ENCODE measurements around the gene BEND7. TPM values are rescaled to one million over a fixed set of nuclear protein-coding genes. Genes with fewer than 3 reads are reported as not detected.

Gene BEND7
- total and polyA plus RNA-seq, 2 of the 13 experiments (the other 11 are each of a cell fraction or from before 2014, with no cell fraction given), result 14.1 to 17.1 TPM

- TF ChIP-seq REST (IDR thresholded peaks at IDR 0.05; ENCODE audit: borderline replicate concordance in 1 of 2, low read depth in 1 of 2, low read length in 2 of 2) (no peak), ZKSCAN8 (CRISPR knock-in tag; IDR thresholded peaks at IDR 0.05; ENCODE audit: borderline replicate concordance) (0 out of 2 replicates have a peak, but pooled peaks have one; percentile 57), ELF1 (CRISPR knock-in tag; IDR thresholded peaks at IDR 0.05) (peak; percentile 32; the same call in 1 of the 2 replicates), TEAD3 (CRISPR knock-in tag; optimal IDR thresholded peaks at IDR 0.05; ENCODE audit: borderline replicate concordance) (peak; percentile 40), ARID4A (CRISPR knock-in tag; IDR thresholded peaks at IDR 0.05; ENCODE audit: borderline replicate concordance) (0 out of 2 replicates have a peak, but pooled peaks have one; percentile 22), MAF1 (CRISPR knock-in tag; IDR thresholded peaks at IDR 0.05; ENCODE audit: borderline replicate concordance) (no peak), ZNF205 (CRISPR knock-in tag; IDR thresholded peaks at IDR 0.05) (0 out of 2 replicates have a peak, but pooled peaks have one; percentile 65), PBX2 (CRISPR knock-in tag; IDR thresholded peaks at IDR 0.05) (peak; percentile 84), IKZF5 (CRISPR knock-in tag; IDR thresholded peaks at IDR 0.05) (peak; percentile 80), HDAC1 (CRISPR knock-in tag; IDR thresholded peaks at IDR 0.05) (0 out of 2 replicates have a peak, but pooled peaks have one; percentile 22), REPIN1 (CRISPR knock-in tag; IDR thresholded peaks at IDR 0.05; ENCODE audit: borderline replicate concordance, low read depth) (no peak), NFIC (IDR thresholded peaks at IDR 0.05; ENCODE audit: low read length) (peak; percentile 37; the same call in 1 of the 2 replicates), KLF11 (CRISPR knock-in tag; IDR thresholded peaks at IDR 0.05) (no peak), SAP130 (CRISPR knock-in tag; IDR thresholded peaks at IDR 0.05; ENCODE audit: low read depth) (peak; percentile 58), ZNF501 (CRISPR knock-in tag; IDR thresholded peaks at IDR 0.05) (0 out of 2 replicates have a peak, but pooled peaks have one; percentile 15), CHCHD3 (CRISPR knock-in tag; IDR thresholded peaks at IDR 0.05) (no peak), ZFAT (CRISPR knock-in tag; conservative IDR thresholded peaks at IDR 0.05) (no peak)
- TF ChIP-seq, protein P1, sequence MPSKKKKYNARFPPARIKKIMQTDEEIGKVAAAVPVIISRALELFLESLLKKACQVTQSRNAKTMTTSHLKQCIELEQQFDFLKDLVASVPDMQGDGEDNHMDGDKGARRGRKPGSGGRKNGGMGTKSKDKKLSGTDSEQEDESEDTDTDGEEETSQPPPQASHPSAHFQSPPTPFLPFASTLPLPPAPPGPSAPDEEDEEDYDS (CRISPR knock-in tag; IDR thresholded peaks at IDR 0.05), result no peak
Observed at GRCh38 chr10:13414855-13415254, 114.0 kb downstream of the BEND7 start (continued).

Measured in HepG2 (cell line).